T-helper 1 cell (primary cell): Measurements from ENCODE around the gene MAP2K1.
A peak's percentile ranks its signal among the peaks of the same experiment; 100 is the strongest.
"Not testable (repeated sequence)": the region's sequence is repeated elsewhere in the genome, so short reads cannot be mapped to it uniquely, and the experiment has no call there.

Experiments
- DNase-seq, 5 donors: peaks; one replicate each; pipeline ENCODE4 v3.0.0-alpha.2; 2012 to 2020

Gene MAP2K1

DNA sequence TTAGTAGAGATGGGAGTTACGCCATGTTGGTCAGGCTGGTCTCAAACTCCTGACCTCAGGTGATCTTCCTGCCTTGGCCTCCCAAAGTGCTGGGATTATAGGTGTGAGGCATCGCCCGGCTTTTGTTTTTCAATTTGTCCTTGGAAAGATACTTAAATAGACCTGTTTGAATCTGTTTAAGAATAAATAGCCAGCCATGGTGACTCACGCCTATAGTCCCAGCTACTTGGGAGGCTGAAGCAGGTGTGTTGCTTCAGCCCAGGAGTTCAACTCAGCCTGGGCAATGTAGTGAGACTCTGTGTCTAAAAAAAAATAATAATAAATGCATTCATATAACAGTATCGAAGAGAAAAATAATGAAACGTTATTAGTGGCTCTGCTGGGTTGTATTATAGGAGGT, 93.6 kb downstream of the MAP2K1 start:
- DNase-seq, result no peak

DNA sequence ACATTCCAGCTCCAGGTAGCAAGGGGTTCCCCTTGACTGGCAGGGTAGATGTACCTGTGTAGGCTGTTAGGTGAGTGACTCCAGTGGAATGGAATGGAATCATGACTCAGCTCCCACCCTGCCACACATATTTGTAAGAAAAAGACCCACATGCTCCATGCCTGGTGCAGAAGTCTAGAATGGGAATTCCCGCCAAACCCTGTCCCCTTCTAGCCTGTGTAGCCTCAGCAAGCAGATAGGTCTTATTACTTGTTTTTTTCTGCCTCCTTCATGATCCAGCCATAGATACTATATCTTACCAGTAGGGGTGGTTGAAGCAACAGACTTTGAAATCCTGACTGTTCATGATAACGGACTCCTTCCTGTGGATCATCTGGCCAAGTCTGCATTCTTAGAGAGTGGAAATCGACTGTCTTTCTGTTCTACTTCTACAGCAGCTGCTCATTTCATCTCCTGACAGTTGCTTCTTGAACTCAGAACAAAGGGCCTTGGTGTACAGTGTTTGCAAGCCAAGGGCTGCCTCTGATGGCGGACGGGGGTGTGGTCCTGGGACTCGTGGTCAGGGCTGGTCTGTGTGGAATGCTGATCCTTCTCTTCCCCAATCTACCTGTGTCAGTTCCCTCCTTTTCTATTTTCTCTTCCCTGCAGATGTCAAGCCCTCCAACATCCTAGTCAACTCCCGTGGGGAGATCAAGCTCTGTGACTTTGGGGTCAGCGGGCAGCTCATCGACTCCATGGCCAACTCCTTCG, 94.6 kb downstream of the MAP2K1 start:
- no peak for DNase-seq

DNA sequence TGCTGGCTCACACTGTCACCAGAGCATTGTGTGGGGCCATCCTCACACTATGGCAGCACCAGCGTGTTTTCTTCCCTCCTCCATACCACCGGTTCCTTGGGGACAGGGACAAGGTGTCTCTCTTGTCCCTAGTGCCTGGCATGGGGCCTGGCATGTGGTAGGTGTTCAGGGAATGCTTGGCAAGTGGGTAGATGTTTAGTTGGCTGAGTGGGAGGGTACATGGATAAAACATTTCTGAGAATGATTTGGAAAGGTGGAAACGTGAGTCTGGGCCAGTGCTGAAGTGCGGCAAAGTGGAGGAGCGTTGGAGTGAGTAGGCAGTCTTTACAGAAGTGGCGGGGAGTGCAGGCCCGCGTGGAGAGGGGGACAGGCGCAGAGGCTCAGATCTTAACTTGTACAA, 95.8 kb downstream of the MAP2K1 start:
- no peak for DNase-seq

DNA sequence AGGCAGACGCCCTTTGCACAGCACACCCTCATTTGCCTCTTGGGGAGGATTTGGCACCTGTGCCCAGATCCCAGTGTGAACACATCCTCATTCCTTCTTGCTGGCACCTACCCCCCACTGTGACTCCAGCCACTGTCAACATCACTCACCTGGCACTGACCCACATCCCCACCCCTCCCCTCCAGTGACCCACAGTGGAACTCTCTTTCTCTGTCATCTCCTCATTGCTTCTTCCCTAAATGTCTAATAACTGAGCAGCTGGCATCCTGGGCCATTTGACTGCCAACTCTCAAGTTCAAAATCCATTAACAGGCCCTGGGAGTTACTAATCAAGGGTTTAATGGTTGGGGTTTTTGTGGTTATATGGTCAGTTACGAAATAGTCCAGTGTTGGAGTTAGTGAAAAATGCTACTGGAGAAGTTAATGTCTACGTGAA, 96.4 kb downstream of the MAP2K1 start:
- DNase-seq, result no peak

DNA sequence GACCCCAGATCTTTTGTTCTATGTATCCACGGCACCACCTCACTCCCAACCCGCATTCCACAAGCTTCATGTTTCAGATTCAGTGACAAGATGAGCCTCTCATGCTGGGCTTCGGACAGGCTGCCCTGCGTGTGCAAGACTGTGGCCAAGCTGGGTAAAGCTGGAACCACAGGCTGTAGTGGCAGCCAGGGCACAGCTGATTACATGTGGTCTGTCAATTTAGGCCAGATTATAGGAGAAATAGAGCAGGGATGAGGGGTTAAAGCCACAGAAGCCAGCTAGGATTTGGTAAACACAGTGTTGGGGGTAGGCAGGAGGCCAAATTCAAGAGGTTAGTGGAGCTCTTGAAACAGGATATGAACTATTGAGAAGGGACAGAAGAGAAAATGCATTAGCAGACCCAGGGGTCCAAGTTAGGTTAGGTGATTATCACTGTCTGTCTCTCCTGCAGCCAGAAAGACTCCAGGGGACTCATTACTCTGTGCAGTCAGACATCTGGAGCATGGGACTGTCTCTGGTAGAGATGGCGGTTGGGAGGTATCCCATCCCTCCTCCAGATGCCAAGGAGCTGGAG, 97.9 kb downstream of the MAP2K1 start:
- no peak for DNase-seq

DNA sequence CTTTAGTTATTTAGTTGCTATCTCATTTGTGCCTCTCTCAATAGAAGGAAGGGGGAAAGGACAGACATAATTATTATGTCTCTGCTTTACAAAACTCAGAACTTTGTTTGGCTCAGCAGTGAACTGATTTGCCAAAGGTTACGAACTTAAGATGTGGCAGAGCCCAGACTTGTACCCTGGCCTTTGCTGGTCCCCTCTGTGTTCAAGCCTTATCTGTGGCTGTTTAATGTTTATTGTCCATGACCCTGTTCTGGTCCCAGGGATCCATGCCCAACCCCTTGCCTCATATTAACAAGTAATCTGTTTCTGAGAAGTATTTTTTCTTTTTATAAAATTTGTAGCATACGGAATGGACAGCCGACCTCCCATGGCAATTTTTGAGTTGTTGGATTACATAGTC, 100.2 kb downstream of the MAP2K1 start:
- DNase-seq, result no peak

DNA sequence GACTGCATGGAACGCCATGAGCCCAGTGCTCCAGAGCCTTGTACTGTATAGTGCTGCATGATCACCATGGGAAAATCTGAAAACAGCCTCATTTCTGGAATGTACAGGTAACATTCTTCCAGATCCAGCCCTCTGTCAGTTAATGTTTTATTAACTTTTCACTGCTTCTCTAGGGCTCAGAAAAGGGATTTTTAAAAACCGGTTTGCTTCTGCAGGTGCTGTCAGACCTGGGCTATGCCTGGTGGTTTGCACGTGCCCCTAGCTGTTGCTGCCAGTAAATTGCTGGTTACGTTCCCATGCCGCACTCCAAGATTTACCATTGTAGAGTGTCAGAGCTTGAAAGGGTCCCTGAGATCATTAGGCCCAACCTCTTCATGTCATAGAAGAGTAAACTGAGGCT, 101.8 kb downstream of the MAP2K1 start:
- DNase-seq, result no peak

DNA sequence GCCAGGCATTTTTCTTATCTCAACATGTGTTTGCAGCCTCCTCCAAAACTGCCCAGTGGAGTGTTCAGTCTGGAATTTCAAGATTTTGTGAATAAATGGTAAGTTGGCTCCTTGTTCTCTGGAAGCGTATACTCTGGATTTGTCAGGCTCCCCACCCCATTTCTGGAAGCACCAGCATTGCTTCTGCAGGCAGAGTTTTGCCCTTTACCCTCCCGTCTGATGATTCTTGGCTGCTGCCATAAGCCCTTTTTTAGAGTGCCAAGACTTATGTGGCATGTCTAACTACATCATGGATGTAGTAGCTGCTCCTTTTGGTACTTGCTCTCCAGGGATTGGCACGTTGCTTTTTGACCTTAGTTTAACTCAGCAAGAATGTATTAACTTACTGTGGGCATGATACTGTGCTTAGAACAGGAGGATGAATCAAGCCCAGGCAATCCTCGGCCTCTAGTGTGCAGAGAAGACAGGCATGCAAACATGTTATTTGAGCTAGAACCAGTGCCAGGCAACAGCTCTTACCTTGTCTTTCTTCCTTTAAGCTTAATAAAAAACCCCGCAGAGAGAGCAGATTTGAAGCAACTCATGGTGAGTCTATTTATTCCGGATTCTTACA, 102.6 kb downstream of the MAP2K1 start:
- no peak for DNase-seq

DNA sequence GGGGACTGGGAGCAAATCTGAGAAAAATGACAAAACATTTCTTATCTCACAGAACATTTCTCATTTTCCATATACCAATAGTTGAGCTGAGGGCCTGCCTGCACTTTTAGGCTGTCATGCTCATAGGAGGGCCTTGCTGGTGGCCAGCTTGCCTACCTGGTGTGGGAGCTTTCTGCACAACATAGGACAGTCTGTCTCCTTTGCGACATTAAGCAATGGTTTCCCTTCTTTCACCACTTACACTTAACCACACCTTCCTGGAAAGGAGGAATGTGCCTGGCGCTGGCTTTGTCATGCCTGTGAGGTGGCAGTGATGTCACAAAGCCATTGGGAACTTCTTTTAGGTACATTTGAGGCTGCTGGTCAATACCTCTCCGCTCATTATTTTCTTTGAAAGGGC, 105.1 kb downstream of the MAP2K1 start:
- no peak for DNase-seq

DNA sequence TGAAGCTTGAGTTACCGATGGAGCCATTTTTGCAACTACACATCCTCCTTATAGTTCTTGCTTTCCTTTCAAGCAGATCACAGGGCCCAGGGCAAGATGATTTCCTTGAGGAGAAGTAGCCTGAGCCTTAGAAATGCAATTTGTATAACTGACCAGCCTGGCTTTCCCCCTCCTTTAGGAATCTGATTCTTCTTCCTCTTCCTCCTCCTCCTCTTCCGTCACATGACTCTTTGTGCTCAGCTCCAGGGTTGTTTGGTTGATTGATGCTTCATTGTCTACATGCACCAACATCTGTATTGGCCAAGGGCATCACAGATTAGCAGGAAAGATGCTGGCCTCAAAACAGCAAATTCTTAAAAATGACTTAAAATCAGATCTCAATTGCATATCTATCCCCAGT, 107.5 kb downstream of the MAP2K1 start:
- no peak for DNase-seq

DNA sequence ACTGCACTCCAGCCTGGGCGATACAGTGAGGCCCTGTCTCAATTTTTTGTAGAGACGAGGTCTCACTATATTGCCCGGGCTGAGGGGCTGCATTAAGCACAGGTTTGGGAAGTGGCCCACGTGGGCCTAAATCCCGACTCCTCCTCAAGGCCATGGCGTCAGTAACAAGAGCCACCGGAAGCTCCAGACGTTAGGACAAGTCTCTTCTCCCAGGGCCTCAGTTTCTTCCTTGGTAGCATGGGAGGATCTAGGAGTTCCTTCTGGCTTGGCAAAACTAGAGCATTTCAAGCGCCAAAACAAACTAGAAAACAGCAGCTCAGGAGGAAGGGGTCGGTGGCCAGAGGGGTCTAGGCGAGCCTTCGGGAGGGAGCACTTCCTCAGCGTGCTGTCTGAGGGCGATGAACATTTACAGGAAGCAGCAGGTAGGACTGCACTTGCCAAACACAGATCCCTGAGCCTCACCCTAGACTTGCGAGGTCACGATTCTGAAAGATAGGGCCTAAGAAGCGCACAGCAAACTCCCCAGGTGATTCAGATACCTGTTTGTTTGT, 110.3 kb downstream of the MAP2K1 start:
- DNase-seq, result no peak

DNA sequence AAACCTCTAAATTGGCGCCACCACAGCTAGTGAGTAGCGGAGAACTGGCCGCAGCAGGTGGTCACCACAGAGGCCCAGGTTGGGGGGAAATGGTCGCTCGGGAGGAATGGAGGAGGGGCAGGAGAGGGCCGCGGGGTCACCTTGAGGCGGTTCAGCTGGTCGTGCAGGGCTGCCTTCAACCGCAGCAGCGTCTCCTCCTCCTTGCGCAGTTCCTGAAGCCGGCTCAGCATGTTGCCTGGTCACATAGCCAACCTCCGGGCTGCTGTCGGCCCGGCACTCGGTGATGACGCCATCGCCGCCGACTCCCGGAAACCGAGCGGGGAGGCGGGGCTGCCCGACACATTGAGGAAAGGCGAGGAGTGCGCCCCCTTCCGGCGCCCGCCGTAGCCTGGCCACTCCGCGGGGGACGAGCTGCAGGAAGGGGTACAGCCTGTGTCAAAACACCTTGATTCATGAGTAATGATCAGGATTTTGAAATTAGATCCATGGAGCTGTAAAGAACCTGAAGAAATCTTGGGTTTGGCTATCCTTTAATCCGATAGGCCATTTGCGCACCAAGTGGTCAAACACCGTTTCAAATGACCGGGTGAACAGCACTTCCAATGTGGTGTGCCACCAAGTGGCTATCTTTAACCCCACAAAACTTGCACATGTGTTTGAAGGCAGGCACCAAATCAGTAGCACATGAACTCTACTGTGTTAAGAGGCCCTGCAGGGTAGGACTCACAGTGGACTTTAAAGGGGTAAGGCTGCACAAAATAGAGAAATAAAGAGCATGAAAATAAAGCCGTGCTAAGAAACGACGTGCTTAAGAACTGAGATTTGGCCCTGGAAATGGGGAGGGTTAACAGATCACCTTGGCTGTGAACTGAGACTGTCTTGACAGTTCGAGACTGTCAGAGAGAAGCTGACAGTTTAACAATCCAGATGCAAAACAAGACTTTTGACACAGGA, 111.1 kb downstream of the MAP2K1 start, which contains the start of gene SNAPC5:
TSS of gene SNAPC5 (minus strand) at position 261 of the 954 bp plus-strand sequence. CDS start at position 230, 31 bp downstream.
- DNase-seq, result peak; percentile 94 to 97 (median 96)

DNA sequence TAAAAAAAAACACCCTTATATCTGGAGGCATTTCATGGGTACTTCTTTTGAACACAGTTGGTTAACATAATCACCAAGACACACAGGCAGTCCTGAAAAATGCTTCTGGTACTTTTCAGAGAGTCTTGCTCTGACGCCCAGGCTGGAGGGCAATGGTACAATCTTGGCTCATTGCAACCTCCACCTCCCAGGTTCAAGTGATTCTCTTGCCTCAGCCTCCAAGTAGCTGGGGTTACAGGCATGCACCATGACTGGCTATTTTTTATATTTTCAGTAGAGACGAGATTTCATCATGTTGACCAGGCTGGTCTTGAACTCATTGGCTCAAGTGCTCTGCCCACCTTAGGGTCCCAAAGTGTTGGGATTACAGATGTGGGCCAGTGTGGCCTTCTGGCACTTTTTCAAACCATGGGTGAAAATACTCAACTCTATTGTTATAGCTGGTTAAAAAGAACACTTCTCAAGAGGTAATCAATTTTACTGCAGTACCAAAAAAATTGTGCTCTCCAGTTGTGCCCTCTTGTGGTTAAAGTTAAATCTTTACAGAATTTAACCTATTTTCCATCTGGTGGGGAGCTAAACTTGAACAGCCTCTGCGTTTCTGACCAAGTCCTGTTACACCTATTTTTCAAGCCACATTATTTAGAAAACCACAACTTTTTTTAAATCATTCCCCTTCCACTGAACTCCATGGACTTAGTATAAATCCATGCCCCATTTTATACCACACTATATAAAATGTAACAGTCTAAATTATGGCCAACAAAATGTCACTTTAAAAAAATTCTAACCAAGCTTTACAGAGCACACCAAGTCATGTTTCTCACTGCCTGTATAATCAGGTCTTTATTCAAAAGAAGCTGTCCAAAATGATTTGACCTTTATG, 112.0 kb downstream of the MAP2K1 start:
- peak in 1 of 5 donors; percentile 52 for DNase-seq

DNA sequence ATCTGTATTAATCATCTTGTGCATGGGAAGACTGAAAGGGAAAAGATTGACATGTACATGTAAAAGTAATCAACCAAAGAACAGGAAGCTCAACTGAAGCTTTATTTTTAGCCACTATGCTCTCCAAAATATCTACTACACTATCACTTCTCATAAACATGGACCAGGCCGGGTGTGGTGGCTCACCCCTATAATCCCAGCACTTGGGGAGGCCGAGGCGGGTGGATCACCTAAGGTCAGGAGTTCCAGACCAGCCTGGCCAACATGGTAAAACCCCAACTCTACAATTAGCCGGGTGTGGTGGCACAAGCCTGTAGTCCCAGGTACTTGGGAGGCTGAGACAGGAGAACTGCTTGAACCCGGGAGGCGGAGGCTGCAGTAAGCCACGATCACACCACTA, 113.6 kb downstream of the MAP2K1 start:
- not testable (repeated sequence) for DNase-seq

DNA sequence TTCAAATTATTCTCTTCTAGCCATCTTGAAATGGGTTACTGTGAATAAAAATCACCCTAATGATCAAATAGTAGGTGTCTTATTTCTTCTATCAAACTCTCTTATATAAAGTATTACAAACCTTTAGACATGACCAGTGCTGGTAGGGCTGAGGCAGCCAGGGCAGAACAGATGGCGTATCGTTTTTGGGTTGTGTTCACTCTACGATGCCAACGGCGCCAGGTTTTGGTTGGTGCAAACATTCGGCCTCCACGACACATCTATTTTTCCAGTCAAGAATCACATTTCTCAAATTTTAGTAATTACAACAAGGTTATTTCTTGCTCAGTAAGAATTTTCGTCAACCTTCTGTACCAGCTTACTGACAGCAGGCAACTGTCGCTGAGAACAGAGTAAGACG, 115.8 kb downstream of the MAP2K1 start:
- DNase-seq, result no peak

DNA sequence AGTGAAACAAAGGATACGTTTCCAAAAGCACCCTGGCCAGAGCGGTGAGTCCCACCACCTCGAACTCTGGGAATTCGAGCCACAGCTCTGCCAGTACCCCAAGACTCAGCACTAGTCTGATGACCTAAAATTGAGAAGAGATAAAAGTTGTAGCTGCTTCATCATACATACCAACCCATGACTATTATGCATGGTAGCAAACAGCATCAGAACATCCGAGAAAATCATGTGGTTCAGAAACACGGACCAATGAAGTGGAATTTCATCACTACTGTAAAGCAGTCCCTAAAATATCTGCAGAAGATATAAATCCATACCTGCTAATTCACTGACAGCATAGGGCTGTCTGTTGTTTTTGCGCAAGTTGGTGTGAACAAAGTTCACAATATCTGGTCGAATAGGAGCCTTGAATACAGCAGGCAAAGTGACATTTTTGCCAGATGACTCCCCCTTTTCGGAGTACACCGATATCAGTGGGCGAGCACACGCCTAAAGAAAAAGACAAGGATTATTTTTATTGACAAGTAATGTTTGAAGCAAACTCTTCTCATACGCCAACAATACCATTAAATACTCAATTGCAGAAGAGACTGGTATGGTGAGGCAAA, 116.4 kb downstream of the MAP2K1 start:
- not testable (repeated sequence) for DNase-seq

DNA sequence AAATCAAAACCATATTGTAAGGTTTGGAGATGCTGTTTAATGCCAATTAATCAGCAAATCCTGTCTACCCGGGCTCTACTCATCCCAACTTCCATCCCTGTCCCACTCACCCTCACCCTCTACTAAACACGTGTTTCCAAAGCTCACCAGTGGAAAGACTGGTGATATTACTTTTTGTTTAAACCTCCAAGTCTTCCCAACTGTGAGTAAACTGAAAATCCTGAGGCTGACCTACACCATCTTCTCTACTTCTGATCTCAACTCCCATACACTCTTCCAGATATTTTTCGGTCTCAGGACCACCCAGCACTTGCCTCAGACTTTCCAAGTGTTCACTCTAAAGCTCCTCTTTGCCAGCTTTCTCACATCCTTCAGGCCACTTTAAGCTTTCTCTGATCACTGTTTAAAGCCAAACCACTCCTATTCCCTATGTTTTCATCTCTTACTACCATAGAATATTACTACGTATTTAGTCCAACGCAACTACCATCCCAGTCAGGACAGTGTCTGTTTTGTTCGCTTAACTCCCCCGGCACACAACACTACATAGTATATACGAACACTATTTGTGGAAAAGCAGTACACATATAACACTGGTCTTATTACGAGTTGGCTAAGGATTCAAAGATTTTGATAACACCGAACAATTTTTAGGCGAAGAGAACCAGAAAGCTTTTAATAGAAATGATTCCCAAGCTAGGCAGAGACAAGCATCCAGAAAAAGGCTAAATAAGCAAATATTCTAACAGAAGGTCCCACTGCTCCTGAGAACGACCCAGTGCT, 117.3 kb downstream of the MAP2K1 start:
- no peak for DNase-seq

DNA sequence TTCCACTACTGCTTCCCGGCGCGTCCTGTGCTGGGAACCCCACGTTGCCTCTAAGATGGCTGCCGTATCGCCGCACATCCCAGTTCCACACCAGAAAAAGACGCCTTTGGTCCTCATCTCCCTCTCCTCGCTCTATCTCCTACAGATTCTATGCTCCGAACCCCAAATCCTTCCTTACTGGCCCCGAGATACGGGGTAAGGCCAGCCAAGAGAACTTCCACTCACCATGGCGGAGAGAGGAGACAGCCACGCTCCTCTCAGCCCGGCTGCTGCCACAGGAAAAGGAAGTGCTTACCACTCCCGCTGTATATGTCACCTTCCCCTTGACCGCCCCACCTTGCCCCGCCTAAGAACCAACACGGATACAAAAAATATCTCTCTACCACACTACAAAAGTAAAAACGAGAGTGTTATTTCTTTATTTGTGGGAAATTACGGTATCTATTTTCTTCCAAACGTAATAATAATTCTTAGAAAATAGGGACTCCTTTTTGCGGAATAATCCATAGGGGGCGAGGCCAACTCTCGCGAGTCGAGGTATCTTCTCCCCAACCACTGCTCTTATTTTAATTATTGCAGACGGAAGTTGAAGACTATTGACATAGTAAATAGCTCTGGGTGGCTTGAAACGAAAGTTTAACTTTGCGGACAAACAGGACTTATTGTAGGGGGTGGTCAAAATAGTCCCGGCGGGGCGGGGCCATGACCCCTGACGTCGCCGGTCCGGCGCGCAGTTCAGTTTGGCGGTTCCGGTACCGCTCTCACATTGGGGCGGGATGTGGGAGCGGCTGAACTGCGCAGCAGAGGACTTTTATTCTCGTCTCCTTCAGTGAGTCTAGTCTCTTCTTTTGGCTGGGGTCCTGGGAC, 118.1 kb downstream of the MAP2K1 start, which contains the start of the genes RPL4 and ZWILCH:
TSS of gene RPL4 (minus strand) at position 293 of the 867 bp plus-strand sequence. CDS start at position 228, 65 bp downstream.
TSS of gene ZWILCH (plus strand) at position 764 of the 867 bp plus-strand sequence. CDS start at position 777, 13 bp downstream.
- peak; percentile 70 to 89 (median 77) for DNase-seq

DNA sequence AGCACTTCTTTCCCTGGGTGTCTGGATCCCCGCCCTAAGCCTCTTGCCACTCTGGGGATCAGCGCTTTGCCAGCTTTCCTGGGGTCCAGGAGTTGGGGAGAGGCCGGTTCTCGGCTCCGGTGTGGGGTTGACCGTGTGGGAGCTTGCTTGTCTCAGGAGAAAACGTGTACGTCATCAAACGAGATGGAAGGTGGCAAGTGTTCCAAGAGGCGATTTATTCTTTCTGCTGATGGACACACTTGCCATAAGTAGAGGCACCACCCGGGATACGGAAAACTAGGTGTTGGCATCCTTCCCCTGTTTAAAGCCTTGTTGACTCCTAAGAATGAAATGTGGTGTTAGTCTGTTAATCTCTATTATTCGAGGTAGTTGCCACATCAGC, 118.7 kb downstream of the MAP2K1 start:
- DNase-seq, result no peak
